ENCODE measurements around the gene SUSD2.

- TF ChIP-seq RNF2 (IDR thresholded peaks at IDR 0.05; ENCODE audit: borderline replicate concordance, low read depth), result no peak
- no peak for TF ChIP-seq POLR2A (IDR thresholded peaks at IDR 0.05; ENCODE audit: low read length)
- TF ChIP-seq ESRRA (IDR thresholded peaks at IDR 0.05; ENCODE audit: borderline replicate concordance, low read length), result no peak
- no peak for TF ChIP-seq CHD2 (IDR thresholded peaks at IDR 0.05; ENCODE audit: low read length, partially characterized antibody)
- TF ChIP-seq CTCF (IDR thresholded peaks at IDR 0.05), result no peak
- no peak for TF ChIP-seq NR3C1 (IDR thresholded peaks at IDR 0.05)
- TF ChIP-seq CBX2 (IDR thresholded peaks at IDR 0.05; ENCODE audit: borderline replicate concordance, low read depth), result no peak
- no peak for TF ChIP-seq PBX3 (IDR thresholded peaks at IDR 0.05)
- no peak for TF ChIP-seq TP53 (CRISPR knock-in tag; IDR thresholded peaks at IDR 0.05)
- TF ChIP-seq RFX5 (IDR thresholded peaks at IDR 0.05), result no peak
- TF ChIP-seq MYC (IDR thresholded peaks at IDR 0.05; ENCODE audit: borderline replicate concordance, low read length), result no peak
- no peak for TF ChIP-seq EP300 (IDR thresholded peaks at IDR 0.05)
- TF ChIP-seq POLR2AphosphoS2 (conservative IDR thresholded peaks at IDR 0.05; ENCODE audit: low read length), result no peak
- no peak for TF ChIP-seq CEBPB (IDR thresholded peaks at IDR 0.05)
Measured at GRCh38 chr22:24142831-24143230, 38.5 kb upstream of the SUSD2 start.

Measured in A549 (cell line).